NCI-H1436 treated with DMSO at 0.1 percent for 48 hours (cell line): ENCODE measurements around the gene TSC2.
"Not testable (repeated sequence)": the region's sequence is repeated elsewhere in the genome, so short reads cannot be mapped to it uniquely, and the experiment has no call there.

Experiments
- DNase-seq: peaks from one replicate; lab custom pipeline; 2025; lab: John Stamatoyannopoulos, UW

TSC2 gene

DNA sequence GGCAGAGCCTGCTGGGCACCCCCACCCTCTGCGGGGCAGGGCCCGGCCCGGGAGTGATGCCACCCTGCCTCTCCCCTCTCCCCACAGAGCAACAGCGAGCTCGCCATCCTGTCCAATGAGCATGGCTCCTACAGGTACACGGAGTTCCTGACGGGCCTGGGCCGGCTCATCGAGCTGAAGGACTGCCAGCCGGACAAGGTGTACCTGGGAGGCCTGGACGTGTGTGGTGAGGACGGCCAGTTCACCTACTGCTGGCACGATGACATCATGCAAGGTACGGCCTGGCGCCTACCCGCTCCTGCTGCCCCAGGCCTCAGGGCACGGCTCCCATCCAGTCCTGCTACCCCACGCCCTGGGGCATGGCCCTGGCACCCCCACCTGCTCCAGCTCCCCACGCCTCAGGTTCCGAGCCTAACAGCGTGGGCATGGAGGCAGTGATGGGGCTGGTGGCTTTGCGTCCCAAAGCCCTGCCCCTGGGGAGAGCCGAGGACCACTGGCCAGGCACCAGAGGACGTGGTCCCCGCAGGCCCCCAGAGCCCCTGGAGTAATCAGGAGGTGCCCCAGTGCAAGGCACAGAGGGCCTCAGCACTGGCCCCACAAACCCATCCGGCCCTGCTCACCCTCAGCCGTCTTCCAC is 38.4 kb downstream of the TSC2 start:
- no peak for DNase-seq

- DNase-seq = no peak
Measured at GRCh38 chr16:2086812-2087747, 39.3 kb downstream of the TSC2 start.

DNA sequence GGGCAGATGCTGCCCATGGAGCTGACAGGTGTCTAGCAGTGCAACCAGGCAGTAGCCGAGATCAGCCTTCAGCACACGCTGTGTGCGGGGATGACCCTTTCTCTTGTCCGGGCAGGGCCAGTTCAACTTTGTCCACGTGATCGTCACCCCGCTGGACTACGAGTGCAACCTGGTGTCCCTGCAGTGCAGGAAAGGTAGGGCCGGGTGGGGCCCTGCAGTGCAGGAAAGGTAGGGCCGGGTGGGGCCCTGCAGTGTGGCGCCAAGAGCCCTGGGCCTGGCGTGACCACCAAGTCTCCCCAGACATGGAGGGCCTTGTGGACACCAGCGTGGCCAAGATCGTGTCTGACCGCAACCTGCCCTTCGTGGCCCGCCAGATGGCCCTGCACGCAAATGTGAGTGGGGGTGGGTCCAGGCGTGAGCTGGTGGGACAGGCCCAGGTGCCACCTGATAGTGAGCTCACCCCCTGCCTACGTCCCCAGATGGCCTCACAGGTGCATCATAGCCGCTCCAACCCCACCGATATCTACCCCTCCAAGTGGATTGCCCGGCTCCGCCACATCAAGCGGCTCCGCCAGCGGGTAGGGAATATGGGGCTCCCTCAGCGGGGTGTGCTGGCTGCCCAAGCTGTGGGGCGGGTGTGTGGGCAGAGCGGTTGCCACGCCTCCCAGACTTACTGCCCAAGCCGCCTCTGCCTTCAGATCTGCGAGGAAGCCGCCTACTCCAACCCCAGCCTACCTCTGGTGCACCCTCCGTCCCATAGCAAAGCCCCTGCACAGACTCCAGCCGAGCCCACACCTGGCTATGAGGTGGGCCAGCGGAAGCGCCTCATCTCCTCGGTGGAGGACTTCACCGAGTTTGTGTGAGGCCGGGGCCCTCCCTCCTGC is 40.2 kb downstream of the TSC2 start:
- DNase-seq = no peak

DNA sequence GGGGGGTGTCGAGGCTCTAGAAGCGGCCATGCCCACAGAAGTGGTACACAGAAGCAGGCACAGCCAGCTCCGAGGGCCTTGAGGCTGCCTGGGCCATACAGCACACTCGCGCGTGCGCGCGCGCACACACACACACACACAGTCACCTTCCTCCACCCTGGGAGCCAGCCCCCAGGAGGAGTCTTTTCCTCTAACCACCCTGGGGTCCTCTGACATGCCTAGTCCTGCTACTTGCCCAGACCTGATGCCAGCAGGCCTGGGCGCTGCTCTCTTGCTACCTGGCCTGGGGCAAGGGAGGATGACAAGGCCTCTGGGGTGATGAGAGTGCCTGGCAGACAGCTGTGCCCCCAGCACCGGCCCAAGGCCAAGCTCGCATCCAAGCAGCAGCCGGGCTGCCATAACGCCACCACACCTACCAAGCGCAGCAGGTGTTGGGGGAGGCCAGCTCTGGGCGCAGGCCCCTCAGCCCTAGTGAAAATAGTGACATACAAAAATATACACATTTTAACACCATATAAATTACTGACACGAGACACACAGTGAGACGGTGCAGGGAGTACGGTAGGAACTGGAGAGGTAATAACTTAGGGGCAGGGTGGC is 41.1 kb downstream of the TSC2 start:
- DNase-seq = no peak

DNA sequence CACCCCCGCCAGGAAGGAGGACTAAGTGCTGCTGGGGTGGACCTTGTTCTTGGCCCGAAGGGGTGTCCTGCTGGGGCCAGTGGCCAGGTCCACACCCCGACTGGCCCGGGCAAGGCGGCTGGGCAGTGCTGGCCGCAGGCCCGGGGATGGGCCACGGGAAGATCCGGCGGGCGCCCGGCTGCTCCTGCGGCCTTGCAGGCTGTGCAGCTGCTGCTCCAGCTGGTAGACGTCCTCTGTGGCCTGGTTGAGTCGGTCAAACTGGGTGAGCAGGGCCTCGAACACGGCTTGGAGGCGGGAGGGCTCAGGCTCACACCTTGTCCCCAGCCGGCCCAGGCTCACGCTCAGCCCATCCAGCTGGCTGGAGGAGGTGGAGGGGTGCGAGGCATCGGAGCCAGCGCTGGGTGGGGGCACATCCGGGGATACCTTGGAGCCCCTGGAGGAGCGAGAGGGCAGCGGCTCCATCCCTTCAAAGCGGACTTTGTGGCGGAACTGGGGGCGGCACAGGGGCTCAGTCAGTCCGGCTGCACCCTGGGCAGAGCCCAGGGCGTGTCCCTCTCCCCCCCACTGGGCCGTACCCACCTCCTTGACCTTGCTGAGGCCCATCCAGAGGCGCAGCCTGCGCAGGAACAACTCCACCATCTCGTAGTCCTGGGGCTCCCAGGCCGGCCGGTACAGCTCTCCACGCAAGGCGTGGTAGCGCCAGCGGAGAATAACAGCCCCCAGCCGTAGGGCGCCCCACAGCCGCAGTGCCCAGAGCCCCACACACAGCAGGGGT is 42.1 kb downstream of the TSC2 start:
- no peak for DNase-seq

DNA sequence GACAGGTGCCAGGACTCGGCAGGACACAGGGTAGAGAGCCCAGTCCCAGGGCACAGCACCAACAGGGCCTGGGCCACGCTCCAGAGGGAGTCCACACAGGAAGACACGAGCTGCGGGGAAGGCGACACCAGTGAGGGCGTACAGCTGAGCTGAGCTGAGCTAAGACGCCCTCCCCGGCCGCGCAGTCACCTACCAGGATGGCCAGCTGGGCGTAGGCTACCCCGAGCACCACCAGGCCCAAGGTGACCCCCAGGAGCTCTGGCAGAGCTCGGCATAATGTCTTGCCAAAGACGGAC is 42.6 kb downstream of the TSC2 start:
- DNase-seq = no peak

DNA sequence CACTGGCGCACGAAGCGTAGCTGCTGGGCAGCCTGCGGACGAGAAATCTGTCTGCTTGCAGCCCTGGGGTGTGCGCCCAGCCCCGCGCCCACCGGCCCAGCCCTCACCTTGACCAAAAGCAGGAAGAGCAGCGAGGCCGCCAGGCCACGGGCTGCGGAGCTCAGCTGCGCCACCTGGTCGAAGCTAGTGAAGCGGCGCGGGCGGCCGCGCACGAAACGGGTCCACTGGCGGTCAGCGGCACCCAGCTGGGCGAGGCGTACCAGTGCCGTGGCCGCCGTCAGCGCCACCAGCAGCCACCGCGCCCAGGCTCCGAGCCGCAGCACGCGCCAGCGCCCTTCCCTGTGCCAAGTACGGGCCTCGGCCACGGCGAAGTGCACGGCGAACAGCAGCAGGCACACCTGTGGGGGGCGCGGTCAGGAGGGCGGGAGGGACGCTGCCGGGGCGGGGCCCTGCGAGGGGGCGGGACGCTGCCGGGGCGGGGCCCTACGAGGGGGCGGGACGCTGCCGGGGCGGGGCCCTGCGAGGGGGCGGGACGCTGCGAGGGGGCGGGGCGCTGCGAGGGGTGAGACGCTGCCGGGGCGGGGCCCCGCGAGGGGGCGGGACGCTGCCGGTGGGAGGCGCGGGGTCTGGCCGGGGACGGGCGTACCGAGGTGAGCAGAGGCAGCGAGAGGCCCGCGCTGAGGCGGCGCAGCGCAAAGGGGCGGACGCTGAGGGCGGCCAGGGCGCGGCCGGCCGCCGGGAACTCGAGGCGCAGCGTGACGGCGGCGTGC is 43.2 kb downstream of the TSC2 start:
- DNase-seq = no peak

DNA sequence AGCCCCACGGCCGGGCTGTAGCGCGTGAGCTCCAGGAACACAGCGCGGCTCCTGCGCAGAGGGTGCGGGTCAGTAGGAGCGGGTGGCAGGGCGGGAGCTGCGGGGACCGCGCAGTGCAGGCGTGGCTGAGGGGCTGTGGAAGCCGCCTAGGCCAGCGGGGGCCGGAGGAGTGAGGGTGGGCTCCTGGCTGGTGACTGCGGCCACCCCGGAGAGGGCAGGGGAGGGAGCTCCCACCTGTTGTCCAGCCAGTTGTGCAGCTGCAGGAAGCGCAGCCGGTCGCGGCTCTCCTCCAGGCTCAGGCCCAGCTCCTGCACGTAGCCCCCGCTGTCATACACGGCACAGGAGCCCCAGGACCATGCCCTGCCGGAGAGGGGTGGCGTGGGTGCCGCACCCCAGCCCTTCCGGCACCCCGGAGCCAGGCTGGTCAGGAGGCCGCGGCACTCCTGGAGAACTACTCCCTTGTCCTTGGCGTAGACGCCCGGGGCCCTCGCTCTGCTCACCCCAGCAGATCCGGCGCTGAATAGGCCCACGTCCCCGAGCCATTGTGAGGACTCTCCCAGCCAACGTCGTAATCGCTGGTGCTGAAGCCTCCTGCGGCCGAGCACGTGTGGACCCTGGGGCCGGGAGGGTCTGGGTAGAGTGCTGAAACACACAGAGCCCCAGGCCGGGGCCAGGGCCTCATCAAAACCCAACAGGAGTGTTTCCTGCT is 43.9 kb downstream of the TSC2 start:
- no peak for DNase-seq

- DNase-seq = no peak
Measured at GRCh38 chr16:2092256-2092620, 44.5 kb downstream of the TSC2 start.

DNA sequence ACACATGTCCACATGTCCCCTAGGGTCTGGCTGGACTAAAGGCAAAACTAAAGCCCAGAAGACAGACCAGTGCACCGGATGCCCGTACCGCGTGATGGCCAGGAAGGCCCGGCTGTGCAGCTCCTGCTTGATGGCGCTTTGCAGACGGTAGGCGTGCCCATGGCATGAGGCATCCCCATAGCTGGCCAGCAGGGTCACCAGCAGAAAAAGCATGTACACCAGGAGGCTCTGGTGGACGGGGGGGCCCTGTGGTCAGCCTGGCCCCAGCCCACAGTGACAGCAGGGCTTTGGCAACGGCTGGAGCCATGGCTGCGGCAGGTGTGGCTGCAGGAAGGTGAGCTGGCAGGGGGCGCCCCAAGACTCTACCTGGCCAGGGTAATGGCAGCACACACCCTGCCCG is 45.1 kb downstream of the TSC2 start:
- no peak for DNase-seq

- no peak for DNase-seq
Measured at GRCh38 chr16:2093793-2094192, 46.0 kb downstream of the TSC2 start.

DNA sequence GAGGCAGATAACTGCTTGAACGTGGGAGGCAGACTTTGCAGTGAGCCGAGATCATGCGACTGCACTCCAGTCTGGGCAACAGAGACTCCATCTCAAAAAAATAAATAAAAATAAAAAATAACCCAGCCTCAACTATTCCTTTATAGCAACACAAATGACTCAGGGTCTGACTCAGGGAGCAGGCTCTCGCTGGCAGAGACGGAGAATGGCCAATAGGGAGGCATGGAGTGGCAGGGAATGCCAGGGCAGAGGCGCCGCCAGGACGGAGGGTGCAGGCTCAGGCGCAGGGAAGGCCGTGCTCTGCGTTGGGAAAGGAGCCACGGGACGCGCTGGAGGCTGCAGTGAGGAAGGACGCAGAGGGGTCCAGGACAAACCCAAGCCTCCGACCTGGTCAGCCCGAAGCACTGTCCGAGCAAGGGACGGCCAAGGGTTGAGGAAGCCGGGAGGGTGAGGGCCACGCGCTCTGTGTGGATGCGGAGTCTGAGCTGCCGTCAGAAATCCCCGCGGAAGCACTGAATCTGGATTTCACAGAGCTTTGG is 47.6 kb downstream of the TSC2 start:
- DNase-seq = no peak

GRCh38 chr16:2095918-2096582 is 48.3 kb downstream of the TSC2 start:
- no peak for DNase-seq

DNA sequence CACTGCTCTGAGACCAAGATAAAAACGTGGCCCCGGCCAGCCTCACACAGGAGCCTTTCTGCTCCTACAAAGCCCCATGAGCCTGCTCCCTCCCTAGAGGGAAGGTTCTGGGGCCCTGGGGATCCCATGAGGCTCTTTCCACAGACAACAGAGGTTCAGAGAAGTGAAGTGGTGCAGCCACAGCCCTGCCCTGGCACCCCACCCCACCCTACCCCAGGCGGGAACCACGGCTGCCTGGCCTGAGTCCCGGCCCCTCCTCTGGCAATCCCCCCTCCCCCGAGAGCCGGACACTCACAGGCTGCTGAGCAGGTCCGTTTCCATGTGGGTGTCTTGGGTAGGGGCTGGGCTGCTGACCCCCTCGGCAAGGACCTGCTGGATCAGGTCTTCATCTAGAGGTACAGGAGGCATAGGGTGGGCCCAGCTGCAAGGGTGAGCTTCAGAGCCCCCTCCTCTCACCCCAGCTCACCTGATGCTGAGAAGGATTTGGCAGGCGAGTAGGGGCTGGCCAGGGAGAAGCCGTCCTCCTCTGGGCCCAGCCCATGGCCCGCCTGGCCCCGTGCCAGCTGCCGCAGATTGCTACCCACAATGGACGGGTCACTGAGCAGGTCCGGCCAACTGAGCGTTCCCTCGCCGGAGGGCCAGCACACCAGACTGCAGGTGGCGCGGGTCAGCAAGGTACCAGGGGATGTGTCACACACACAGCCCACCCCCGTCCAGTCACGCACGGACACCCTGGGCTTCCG is 49.2 kb downstream of the TSC2 start:
- no peak for DNase-seq

DNA sequence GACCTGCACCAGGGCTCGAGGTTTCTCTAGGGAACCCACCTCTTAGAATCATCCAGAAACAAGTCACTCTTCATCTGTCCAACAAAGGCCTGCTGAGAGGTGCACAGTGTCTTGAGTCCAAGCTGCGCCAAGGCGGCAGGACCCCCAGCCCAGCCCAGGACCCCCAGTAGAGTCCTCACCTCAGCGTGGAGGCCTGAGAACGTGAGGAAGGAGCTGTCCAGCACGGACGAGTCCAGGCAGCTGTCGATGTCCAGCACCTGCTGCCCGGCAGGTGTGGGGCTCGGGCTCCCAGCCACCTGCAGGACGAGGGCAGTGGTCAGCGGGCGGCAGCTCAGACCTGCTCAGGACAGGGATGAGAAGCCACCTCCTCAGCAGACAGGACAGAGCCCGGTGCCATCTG is 49.9 kb downstream of the TSC2 start:
- DNase-seq = not testable (repeated sequence)

- DNase-seq = not testable (repeated sequence)
Measured at GRCh38 chr16:2101581-2101980, 53.8 kb downstream of the TSC2 start.

- no peak for DNase-seq
Measured at GRCh38 chr16:2102471-2102870, 54.7 kb downstream of the TSC2 start.

DNA sequence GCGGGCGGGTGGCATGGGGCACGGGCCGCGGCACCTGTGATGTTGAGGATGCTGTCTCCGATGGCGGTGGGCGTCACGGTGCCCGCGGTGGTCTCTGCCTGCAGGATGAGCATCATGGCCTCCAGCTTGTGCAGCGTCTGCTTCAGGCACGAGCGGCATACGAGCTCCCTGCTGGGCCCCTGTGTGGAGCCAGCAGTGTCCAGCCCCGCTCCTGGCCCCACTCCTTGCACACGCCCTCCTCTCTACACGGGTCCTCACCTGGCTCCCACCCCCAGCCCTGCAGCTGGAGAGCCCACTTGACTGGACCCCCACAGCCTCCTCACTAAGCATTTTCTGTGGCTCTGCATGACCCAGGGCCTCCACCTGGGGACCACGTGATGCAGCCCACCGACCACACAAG is 56.7 kb downstream of the TSC2 start:
- DNase-seq = not testable (repeated sequence)

- not testable (repeated sequence) for DNase-seq
Measured at GRCh38 chr16:2105291-2105690, 57.5 kb downstream of the TSC2 start.
